ENCODE measurements around the gene DUT. TPM values are rescaled to one million over a fixed set of nuclear protein-coding genes. Genes with fewer than 3 reads are reported as not detected.

Gene DUT
- total RNA-seq, 2 donors from 2014 or later, result 87.0 to 104 TPM

DNA sequence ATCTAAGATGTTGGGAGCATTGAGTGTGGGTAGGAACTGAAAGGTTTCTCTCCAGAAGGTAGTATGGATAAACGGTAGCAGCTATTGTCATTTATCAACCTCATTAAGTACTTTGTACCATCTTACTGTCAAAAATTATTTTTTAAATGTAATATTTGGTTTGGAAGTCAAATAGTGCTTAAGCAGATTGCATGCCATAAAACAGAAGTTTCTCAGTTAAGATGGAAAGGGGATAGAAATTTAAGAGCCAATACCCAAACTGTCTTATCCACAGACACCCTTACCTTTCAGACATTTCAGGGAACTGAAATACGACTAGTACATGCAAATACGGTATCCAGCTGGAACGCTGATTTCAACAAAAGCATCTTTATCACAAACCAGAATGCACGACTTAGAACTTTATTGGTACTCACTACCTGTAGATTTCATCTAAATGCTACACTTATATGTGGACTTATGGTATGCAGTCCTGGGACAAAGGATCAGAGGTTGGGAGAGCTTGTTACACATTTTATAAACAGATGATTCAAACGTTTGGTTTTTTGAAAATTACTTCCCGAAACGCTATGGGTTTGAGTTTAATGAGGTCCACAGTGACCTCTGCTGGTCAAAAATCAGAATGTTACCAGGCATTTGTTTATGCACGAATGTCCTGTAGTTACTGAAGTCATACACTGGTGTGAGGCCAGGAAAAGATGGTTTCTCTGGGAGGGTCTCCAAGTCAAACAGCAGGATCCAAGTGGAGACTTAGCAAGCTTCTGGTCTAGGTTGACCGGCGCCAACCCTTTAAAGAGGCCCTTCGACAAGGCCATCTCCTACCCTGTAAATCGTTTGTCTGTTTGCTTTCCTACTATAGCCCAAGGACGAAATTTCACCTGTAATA, 45.7 kb upstream of the DUT start:
- intact Hi-C loops (cut with DNase I), result no loop called here
- Histone ChIP-seq H3K36me3 (no peaks in the 10 kb centered on the region), H3K27ac (no peak overlapping the region), H3K4me1 (replicated peaks) (no peaks in the 10 kb centered on the region), H3K27me3 (replicated peaks; ENCODE audit: insufficient read depth) (no peaks in the 10 kb centered on the region), H3K4me3 (no peak overlapping the region), H3K9me3 (no peaks in the 10 kb centered on the region)
- peak; percentile 81 for DNase-seq (ENCODE audit: low spot score)
- TF ChIP-seq, protein P1, sequence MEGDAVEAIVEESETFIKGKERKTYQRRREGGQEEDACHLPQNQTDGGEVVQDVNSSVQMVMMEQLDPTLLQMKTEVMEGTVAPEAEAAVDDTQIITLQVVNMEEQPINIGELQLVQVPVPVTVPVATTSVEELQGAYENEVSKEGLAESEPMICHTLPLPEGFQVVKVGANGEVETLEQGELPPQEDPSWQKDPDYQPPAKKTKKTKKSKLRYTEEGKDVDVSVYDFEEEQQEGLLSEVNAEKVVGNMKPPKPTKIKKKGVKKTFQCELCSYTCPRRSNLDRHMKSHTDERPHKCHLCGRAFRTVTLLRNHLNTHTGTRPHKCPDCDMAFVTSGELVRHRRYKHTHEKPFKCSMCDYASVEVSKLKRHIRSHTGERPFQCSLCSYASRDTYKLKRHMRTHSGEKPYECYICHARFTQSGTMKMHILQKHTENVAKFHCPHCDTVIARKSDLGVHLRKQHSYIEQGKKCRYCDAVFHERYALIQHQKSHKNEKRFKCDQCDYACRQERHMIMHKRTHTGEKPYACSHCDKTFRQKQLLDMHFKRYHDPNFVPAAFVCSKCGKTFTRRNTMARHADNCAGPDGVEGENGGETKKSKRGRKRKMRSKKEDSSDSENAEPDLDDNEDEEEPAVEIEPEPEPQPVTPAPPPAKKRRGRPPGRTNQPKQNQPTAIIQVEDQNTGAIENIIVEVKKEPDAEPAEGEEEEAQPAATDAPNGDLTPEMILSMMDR (IDR thresholded peaks at IDR 0.05), result peak in 3 of 4 experiments; percentile 69 to 74 (median 70)
- TF ChIP-seq POLR2A (IDR thresholded peaks at IDR 0.05) (no peak), POLR2AphosphoS5 (IDR thresholded peaks at IDR 0.05) (peak; percentile 54)
- 12% methylated on average over 14 of the region's 14 CpGs for WGBS

DNA sequence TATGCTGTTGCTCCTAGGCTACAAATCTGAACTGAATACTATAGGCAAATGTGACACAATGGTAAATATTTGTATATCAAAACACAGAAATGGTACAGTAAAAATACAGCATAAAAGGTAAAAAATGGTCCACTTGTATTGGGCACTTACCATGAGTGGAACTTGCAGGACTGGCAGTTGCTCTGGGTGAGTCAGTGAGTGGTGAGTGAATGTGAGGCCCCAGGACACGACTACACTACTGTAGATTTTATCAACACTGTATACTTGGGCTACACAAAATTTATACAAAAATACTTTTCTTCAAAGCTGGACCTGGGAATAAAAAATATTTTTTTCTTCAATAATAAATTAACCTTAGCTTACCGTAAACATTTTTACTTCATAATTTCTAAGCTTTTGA, 41.6 kb upstream of the DUT start:
- Histone ChIP-seq H3K4me3 (no peak overlapping the region), H3K27me3 (replicated peaks; ENCODE audit: insufficient read depth) (no peaks in the 10 kb centered on the region), H3K4me1 (replicated peaks) (no peaks in the 10 kb centered on the region), H3K36me3 (no peaks in the 10 kb centered on the region), H3K27ac (no peak overlapping the region), H3K9me3 (no peaks in the 10 kb centered on the region)
- no peak for TF ChIP-seq POLR2AphosphoS5 (IDR thresholded peaks at IDR 0.05)
- no peak for TF ChIP-seq POLR2A (IDR thresholded peaks at IDR 0.05)
- TF ChIP-seq, protein P1 (IDR thresholded peaks at IDR 0.05), result no peak
- 85% methylated on average over 2 of the region's 2 CpGs for WGBS
- no peak for DNase-seq (ENCODE audit: low spot score)
- intact Hi-C loops (cut with DNase I), result no loop called here

DNA sequence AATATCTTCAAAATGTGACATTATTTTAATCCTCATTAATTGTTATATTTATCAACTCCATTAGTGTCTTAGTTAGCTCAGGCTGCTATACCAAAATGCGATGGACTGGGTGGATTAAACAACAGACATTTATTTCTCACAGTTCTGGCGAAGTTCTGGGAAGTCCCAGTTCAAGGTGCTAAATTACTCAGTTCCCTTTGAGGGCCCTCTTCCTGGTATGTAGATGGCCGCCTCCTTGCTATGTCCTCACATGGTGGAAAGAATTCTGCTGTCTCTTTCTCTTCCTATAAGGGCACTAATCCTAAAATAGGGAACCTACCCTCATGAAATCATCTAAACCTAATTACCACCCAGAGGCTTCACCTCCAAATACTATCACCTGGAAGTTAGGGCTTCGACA, 38.8 kb upstream of the DUT start:
- 96% methylated on average over 4 of the region's 4 CpGs for WGBS
- TF ChIP-seq, protein P1 (IDR thresholded peaks at IDR 0.05), result no peak
- TF ChIP-seq POLR2AphosphoS5 (IDR thresholded peaks at IDR 0.05) (no peak), POLR2A (IDR thresholded peaks at IDR 0.05) (no peak)
- intact Hi-C loops (cut with DNase I), result no loop called here

DNA sequence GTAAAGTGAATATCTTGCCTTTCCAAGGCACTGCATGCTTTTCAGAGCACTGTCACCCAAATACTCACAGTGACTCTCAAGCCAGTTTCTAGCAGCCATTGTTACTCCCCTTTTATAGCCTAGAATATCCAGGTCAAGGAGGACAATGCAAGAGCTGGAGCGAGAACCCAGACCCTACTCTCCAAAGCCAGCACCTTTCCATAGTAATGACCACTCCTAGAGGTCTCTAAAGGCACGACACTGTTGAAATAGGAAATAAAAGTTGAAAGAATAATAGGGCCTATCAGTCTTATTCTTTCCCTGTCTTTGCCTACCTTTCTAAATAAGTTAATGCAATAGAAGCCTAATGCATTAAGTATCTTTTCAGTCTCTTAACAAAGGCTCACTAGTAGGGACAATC, 33.6 kb upstream of the DUT start:
- no peaks in the 10 kb centered on the region for H3K36me3 ChIP-seq
- TF ChIP-seq POLR2A (IDR thresholded peaks at IDR 0.05), result no peak
- WGBS, result 82% methylated on average over 2 of the region's 2 CpGs
- intact Hi-C loops (cut with DNase I), result no loop called here
- H3K4me1 ChIP-seq (replicated peaks), result no peaks in the 10 kb centered on the region
- DNase-seq (ENCODE audit: low spot score), result no peak
- no peak overlapping the region for H3K27ac ChIP-seq
- H3K4me3 ChIP-seq, result no peak overlapping the region
- H3K27me3 ChIP-seq (replicated peaks; ENCODE audit: insufficient read depth), result no peaks in the 10 kb centered on the region
- no peaks in the 10 kb centered on the region for H3K9me3 ChIP-seq

More for the DNA sequence above, 38.8 kb upstream of the DUT start:
- H3K27me3 ChIP-seq (replicated peaks; ENCODE audit: insufficient read depth), result no peaks in the 10 kb centered on the region
- no peak for DNase-seq (ENCODE audit: low spot score)
- H3K36me3 ChIP-seq, result no peaks in the 10 kb centered on the region
- no peaks in the 10 kb centered on the region for H3K9me3 ChIP-seq
- no peak overlapping the region for H3K4me3 ChIP-seq
- H3K4me1 ChIP-seq (replicated peaks), result no peaks in the 10 kb centered on the region
- no peak overlapping the region for H3K27ac ChIP-seq

DNA sequence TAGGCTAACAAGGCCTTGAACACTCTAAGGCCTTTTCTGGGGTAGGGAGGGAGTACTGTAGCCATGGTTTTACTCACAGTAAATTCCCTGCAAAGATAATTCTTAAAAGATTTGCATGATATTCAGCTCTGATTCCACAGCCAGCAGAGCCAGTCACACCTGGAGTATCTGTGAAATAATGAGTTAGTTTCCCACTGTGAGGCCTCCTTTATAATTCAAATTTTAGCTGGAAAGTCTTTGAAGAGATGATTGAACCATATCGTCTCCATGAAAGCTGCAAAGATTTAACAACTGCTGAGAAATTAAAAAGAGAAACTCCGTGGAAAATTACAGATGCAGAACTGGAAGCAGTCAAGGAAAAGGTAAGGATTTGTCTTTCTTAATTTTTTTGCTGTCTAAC, 32.3 kb upstream of the DUT start:
- DNase-seq (ENCODE audit: low spot score), result no peak
- H3K27me3 ChIP-seq (replicated peaks; ENCODE audit: insufficient read depth), result no peaks in the 10 kb centered on the region
- intact Hi-C loops (cut with DNase I), result no loop called here
- WGBS, result 46% methylated on average over 2 of the region's 2 CpGs
- no peak overlapping the region for H3K27ac ChIP-seq
- no peaks in the 10 kb centered on the region for H3K36me3 ChIP-seq
- no peaks in the 10 kb centered on the region for H3K4me1 ChIP-seq (replicated peaks)
- H3K4me3 ChIP-seq, result no peak overlapping the region
- no peaks in the 10 kb centered on the region for H3K9me3 ChIP-seq
- TF ChIP-seq POLR2A (IDR thresholded peaks at IDR 0.05) (no peak), POLR2AphosphoS5 (IDR thresholded peaks at IDR 0.05) (no peak)
- TF ChIP-seq, protein P1 (IDR thresholded peaks at IDR 0.05), result no peak
